ENCODE data around the gene GPX2.
"Not testable (repeated sequence)": the region's sequence is repeated elsewhere in the genome, so short reads cannot be mapped to it uniquely, and the experiment has no call there.

The GPX2 gene

GRCh38 chr14:64938972-64939816 is 3.4 kb downstream of the GPX2 start:
- DNase-seq: no peak

GRCh38 chr14:64937821-64938193 is 4.7 kb downstream of the GPX2 start:
- DNase-seq: no peak

- DNase-seq: no peak
These were observed 5.2 kb downstream of the GPX2 start for GRCh38 chr14:64937171-64937820.

- DNase-seq: no peak
These were observed 7.0 kb downstream of the GPX2 start for GRCh38 chr14:64935508-64935907.

GRCh38 chr14:64934338-64934929 is 8.1 kb downstream of the GPX2 start:
- no peak for DNase-seq

GRCh38 chr14:64932231-64932630 is 10.3 kb downstream of the GPX2 start:
- no peak for DNase-seq

- no peak for DNase-seq
These were observed 11.4 kb downstream of the GPX2 start for GRCh38 chr14:64931123-64931522.

GRCh38 chr14:64930085-64930843 is 12.3 kb downstream of the GPX2 start:
- no peak for DNase-seq

- DNase-seq: no peak
These were observed 13.6 kb downstream of the GPX2 start for GRCh38 chr14:64929014-64929359.

GRCh38 chr14:64928239-64929013 is 14.1 kb downstream of the GPX2 start:
- DNase-seq: no peak

GRCh38 chr14:64927031-64927430 is 15.5 kb downstream of the GPX2 start:
- DNase-seq: no peak

- no peak for DNase-seq
These were observed 16.0 kb downstream of the GPX2 start for GRCh38 chr14:64926398-64926995.

- no peak for DNase-seq
These were observed 19.5 kb downstream of the GPX2 start for GRCh38 chr14:64923015-64923414.

- DNase-seq: no peak
These were observed 22.1 kb downstream of the GPX2 start for GRCh38 chr14:64920465-64920864.

GRCh38 chr14:64919618-64920017 is 22.9 kb downstream of the GPX2 start:
- no peak for DNase-seq

- DNase-seq: no peak
These were observed 23.3 kb downstream of the GPX2 start for GRCh38 chr14:64919215-64919614.

GRCh38 chr14:64918216-64918615 is 24.3 kb downstream of the GPX2 start:
- no peak for DNase-seq

- DNase-seq: no peak
These were observed 26.7 kb downstream of the GPX2 start for GRCh38 chr14:64915797-64916196.

- no peak for DNase-seq
These were observed 27.5 kb downstream of the GPX2 start for GRCh38 chr14:64915029-64915424.

- peak; percentile 95 for DNase-seq
These were observed 28.1 kb downstream of the GPX2 start, which contains the start of gene CHURC1 for GRCh38 chr14:64914237-64915028. CHURC1 (plus strand) TSS chr14:64914455; CDS start chr14:64914496, 41 bp downstream.

- not testable (repeated sequence) for DNase-seq
These were observed 29.1 kb downstream of the GPX2 start for GRCh38 chr14:64913477-64913876.

Measured in NCI-H1436 treated with DMSO at 0.1 percent for 48 hours (cell line).